ENCODE measurements around the gene TRANK1.

The TRANK1 gene

GRCh38 chr3:36786921-36787890 is 157.6 kb downstream of the TRANK1 start:
- DNase-seq = no peak

GRCh38 chr3:36784138-36784635 is 160.7 kb downstream of the TRANK1 start:
- DNase-seq = no peak

DNA sequence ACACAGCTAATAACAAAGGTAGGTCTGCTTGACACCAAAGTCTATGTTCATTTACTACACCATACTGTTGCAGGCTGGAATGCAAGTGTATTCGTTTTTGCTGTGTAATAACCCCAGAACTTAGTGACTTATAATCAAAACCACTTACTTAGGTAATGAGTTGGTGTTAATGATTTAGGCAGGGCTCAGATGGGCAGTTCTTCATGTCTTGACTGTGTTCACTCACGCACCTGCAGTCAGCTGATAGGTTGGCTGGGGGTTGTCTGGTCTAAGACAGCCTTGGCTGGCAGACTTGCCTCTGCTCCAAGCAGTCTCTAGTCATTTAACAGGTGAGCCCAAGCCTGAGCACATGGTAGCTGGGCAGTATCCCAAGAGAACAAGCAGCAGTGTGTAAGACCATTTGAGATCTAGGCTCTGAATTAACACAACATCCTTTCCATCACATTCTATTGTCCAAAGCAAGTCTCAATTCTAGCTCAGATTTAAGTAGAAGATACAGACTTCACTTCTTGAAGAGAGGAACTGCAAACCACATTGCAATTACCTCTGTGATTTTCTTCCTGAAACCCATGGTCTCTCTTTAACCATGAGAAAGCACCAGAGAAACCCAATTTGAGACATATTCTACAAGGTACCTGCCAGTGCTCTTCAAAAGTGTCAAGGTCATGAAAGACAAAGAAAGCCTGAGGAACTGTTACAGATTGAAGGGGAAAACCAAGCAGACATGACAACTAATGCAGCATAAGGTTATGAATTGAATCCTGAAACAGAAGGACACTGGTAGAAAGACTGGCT is 167.2 kb downstream of the TRANK1 start:
- DNase-seq = no peak
